Fibroblast of peridontal ligament (primary cell): ENCODE data around the gene DPP6.
"Not testable (repeated sequence)": the region's sequence is repeated elsewhere in the genome, so short reads cannot be mapped to it uniquely, and the experiment has no call there.

ENCODE experiments used
- DNase-seq: peaks from one replicate; pipeline ENCODE4 v3.0.0-alpha.2; 2010; ENCODE audit errors: extremely low read depth

Gene DPP6

DNA sequence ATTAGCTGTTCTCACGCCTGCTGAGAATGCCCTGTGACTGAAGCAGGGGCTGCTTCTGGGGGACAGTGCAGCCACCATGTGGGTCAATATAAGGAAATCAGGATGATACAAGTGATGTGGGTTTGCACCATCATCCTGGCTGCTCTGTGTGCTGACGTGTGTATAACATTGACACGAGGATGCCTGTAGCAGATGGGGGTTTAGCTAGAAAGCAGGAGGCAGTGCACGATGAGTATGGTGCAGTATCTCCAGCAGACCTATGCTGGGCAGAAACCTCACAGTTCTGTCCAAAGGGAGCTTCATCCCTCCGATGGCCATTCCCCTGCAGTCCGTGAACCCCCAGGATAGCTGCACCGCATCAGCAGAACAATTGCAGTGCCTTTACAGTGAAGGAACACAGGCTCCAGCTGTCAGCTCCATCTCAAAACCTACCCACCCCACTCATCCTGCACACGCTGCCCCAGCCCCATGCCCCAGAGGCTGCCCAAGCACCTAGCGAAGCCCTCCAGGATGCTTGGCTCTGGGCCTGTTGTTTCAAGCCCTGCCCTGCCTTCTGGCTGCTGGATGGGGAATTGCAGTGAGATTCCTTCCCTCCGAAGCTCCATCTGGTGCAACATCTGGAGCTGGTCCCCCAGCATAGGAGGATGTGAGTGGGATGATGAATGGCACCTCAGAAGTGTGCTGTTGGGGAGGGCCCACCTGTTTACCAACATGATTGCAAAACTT is 96.8 kb downstream of the DPP6 start:
- not testable (repeated sequence) for DNase-seq

DNA sequence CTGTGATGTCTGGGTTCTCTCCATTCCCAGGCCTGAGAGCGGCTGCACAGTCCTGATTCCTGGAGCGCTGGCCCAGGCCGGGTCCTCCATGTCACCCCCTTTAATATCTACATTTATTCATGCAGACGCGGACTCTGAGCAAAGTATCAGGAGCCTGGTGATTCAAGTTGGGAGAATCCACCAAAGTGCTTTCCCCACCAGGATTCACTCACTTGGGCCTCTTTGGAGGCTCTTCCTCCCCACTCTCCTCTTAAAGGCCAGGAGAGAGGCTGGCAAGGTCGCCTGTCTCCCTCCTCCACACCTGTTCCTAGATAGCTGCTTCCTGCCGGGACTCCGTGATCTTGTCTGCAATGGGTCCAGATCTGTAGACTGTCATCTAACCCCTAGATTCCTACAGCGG is 98.5 kb downstream of the DPP6 start:
- not testable (repeated sequence) for DNase-seq

DNA sequence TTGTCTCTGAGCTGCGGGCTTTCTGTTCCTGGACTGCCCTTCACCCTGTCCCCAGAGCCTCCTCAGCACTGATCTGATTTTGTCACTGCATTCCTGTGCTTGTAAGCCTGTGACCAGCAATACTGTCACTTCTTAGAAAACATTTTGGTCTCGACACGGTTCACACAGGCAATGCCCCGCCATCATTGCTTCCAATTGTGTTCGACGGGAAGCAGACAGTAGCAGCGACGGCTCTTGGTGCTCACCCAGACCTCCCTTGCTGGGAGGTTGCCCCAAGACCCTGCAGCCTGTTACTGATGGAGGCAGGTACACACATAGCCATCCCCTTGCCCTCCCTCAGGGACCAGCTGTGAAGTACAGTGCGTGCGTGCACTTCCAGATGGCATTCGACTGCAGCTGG is 99.1 kb downstream of the DPP6 start:
- not testable (repeated sequence) for DNase-seq

DNA sequence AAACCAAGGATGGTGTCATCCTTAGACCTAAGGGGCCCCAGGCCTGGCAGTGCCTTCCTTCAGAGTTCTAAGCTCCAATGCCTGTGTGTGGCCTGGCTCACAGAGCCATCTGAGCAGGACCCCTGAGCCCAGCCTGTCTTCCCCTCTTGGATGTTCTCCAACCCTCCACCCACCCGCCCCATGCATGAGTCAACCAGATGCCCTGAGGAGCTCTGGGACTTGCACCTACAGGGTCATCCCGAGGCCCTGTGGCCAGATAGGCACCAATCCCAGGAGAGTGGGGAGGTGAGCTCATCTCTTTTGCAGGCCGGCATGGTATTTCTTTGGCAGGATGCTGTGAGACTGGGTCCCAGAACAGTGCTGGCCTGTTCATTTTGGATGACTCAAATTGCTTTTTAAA is 103.7 kb downstream of the DPP6 start:
- DNase-seq, result not testable (repeated sequence)

DNA sequence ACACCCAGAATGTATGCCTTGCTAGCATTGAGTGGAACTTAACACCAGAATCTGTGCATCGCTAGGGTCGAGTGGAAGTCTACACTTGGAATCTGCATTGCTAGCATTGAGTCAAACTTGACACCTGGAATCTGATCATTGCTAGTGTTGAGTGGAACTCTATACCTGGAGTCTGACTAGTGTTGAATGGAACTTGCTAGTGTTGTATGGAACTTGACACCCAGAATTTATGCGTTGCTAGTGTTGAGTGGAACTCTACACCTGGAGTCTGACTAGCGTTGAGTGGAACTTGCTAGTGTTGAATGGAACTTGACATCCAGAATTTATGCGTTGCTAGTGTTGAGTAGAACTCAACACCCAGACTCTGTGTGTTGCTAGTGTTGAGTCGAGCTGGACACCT is 110.7 kb downstream of the DPP6 start:
- not testable (repeated sequence) for DNase-seq

DNA sequence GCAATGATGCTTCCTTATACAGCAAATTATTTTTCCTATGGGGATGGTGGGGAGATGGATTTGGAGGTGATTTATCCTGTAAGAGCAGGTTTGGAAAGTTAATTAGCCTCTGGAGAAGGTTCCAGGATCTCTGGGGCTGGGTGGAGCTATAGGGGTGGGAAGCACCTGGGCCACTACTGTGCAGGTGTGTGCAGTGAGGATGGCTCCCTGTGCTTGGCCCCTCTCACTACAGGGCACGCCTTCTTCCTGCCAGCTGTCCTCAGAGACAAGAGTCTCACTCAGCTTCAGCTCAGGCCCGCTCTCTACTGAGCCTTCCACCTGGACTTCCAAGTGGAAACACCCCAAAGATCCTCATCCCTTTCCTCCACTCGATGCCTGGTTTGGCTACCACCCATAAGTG is 111.4 kb downstream of the DPP6 start:
- DNase-seq, result not testable (repeated sequence)

DNA sequence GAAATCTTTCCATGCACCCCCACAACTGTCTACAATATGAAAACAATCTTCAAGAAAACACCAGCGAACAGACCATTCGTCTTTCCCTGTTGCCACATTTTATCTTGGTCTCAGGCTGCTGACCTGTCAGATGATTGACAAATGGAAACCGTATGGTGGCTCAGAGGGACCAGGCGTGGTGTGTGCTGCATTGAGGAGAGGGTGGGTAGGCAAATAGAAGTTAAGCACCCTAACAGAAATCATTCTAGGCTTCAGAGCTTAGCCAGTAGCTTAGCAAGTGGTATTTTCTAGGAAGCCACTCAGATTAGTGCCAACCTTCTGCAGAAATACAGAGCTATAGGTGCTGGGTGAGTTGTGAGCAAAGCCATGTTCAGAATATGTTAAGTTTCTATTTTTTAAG is 114.9 kb downstream of the DPP6 start:
- no peak for DNase-seq

DNA sequence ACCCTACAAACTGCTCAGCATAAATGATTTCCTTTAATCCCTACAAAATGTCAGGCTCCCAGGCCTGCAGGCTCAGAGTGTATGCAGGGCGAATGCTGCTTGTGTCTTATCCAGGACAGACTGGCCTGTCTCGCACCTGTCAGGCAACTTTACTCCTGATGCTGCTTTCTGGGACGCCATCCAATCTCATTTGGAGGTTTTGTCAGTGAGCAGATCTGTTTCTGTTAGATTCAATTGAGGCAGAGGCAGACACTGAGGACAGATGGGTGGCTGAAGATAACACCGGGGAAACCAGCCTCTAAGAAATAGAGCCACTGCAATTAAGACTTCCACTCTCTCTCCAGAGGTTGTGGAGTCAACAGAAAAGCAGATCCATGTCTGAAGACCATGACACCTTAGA is 115.6 kb downstream of the DPP6 start:
- no peak for DNase-seq

DNA sequence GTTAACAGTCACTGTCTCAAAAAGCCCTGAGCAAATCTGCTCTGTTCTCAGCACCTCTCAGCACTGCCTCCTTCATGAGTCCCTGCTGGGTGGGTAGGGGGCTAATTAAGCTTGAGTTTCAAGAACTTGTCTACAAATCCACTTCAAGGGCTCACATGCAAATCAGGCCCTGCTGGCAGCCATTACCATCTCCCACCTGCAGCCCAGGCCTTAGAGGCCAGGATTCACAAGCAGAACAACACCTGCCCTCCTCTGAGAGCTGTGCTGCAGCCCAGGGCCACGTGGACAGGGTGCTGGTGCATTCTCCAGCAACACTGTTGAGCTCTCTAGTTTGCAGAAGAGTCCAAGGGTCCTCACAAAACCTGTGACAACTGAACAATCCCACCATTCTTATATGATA is 119.2 kb downstream of the DPP6 start:
- no peak for DNase-seq

DNA sequence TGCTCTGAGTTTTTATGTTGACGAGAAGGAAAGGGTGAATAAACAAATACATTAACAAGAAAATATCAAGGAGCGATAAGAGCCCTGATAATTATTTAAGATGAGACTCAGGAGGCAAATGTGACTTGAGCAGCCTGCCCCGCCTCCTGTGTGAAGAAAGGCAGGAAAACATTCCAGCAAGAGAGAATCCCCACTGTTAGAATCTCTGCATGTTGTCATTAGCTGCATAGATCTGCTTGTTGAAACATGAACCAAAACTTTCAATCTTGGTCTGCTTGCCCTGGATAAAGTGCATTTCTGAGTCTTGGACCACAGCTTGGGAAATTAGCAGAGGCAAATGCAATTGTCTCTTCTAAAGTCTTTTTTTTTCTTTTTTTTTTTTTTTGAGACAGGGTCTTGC is 120.0 kb downstream of the DPP6 start:
- DNase-seq, result no peak

DNA sequence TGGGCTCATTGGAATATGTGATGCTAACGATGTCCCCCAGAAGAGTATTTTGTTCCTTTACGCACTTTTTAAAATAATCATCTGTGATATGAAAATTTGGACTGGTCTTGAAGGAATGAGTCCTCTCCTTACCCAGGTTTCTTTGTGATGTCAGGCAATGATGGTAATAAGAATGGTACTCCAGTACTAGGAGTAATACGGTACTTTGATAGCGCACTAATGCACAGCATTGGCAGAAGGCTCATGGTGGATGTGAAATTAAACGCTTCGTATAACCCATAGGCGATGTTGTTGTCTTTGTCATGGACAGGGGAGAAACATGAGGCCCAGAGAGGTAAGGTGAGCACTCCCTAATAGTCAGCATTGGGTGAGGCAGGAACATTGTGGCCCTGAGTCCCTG is 125.4 kb downstream of the DPP6 start:
- DNase-seq, result no peak

DNA sequence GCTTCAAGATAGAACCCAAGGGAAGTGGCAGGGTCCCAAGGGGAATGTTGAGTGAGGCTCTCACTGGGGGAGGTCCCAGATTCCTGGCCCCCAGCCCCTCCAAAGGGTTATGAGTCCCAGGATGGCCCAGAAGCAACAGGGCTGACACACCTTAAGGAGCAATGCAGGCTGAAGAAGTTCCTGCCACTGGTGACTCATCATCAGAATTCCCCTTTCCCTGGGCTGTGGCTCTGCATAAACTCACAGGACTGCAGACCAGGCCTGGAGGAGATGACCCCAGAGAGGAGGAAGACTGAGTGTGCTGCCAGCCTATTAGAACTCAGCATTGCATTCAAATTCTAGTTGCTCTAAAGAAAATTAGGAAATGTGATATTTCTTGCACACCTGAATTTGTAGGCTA is 126.7 kb downstream of the DPP6 start:
- DNase-seq, result no peak

DNA sequence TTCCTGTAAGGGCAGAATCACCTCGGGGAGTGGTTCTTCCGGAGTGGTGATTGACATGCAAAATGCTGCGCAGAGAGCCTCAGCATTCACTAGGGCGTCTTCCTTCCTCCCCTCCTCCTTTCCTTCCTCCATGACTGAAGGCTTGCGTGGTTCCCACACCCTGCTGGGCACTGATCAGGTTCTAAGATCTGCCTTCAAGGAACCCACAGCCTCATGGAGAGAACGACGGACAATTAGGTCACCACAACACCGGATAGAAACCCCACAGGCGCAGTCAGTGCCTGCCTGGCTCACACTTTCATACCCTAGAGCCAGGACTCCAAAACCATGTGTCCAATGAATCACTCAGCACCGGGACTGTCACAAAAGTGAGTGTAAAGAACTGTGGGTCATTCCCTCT is 131.3 kb downstream of the DPP6 start:
- no peak for DNase-seq

DNA sequence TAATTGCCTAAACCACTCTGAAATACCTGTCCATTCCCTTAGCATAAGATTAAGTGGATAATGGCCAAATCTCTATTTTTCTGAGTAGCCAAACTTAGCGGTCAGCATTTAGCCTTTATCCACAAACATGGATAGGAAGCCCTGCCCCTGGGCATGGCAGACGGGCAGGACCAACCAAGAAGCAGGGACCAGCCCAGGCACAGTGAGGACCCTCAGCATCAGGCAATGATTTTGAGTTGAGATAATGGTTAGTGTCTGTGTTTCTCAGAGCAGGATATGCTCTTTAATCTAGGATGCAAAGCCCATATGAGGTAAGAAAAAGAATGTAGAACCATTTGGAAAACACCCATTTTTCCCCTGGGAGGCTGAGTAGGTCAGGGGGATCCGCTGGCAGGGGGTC is 131.7 kb downstream of the DPP6 start:
- DNase-seq, result no peak

DNA sequence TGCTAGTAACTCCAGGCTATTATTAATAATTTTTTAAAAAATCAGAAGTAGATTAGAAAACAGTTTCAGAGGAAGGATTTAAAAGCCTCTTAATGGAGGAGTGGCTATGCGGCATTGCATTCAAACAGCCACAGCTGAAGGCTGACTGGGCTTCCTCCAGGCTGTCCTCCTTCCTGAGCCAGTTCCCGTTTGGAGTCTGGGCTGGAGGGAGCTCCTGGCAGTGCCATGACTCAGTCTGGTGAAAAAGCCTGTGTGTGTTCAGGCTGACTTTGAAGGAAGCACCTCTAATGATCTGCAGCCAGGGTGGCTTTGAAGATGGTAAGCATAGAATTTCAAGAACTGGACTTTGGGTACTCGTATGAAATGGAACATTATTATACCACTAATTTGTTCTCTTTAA is 134.6 kb downstream of the DPP6 start:
- DNase-seq, result no peak

DNA sequence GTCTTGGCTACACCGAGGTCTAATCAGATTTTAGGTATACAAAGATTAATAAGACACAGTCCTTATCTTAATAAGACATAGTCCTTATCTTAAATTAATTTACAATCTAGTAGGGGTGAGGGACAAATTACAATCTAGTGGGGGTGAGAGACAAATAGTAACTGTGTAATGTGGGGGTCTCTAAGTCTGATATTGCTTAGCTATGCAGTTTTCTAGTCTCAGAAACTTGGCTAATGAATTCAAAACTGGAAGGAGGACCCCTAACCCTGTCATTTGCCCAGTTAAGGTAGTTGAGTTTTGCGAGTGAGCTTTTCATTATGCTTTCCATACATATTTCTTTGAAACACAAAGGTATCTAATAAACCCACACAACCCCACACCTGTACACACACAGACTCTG is 136.1 kb downstream of the DPP6 start:
- DNase-seq, result no peak

DNA sequence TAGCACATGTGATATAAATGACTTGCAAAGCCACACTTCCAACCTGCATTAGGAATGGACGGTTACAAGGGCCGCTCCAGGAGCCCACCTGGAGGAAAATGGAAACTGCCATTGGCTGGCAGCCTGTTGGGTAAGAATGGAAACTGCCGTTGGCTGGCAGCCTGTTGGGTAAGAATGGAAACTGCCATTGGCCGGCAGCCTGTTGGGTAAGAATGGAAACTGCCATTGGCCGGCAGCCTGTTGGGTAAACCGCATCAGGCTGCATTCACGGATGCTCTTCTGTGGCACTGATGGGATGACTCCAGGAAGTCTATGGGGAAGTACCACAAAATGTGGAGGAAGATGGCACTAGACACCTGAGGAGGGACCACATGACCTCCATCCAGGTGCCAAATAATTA is 143.1 kb downstream of the DPP6 start:
- no peak for DNase-seq

DNA sequence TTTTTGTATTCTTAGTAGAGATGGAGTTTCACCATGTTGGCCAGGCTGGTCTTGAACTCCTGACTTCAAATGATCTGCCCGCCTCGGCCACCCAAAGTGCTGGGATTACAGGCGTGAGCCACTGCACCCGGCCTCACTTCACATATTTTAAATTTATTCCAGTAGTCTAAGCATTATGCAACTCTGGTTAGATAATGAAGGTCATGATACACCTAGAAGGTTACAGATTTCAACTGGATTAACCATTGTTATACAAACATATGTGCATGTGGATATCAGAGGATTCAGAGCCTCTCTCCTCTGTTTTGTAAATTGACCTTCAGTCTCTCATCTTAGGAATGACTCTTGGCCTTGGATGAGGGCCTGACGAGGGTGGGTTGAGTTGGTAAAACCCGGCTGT is 146.3 kb downstream of the DPP6 start:
- DNase-seq, result no peak

DNA sequence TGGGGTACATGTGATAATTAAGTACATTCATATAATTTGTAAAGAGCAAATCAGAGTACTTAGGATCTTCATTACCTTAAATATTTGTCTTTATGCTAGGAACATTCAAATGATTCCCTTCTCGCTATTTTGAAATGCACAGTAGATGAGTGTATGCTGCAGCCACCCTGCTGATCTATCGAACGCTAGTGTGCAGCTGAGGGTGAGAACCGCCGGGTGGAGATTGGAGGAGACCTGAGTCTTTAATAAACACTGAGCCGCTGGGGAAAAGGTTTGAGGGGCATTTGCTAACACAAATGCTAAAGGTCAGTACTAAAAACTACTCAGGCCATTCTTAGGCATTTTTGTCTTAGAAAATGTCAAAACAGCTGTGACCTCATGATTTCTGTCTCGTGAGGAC is 148.0 kb downstream of the DPP6 start:
- DNase-seq, result no peak

DNA sequence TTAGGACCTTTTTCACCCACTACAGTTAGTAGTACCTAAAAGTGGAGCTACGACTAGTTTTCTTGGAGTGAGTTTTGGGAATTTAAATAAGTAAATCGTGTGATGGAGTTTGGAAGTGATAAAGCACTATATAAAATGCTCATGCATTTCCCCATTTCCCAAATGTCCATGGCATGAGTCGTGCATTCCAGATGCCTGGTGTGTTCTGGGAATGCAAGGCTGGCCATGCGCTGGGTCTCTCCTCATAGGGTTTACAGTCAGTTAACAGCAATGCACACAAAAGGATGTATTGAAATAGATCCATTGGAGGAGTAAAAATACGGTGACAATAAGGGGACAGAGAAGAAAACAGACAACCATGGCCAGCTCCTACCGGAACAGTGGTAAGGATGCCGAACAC is 149.8 kb downstream of the DPP6 start:
- no peak for DNase-seq

DNA sequence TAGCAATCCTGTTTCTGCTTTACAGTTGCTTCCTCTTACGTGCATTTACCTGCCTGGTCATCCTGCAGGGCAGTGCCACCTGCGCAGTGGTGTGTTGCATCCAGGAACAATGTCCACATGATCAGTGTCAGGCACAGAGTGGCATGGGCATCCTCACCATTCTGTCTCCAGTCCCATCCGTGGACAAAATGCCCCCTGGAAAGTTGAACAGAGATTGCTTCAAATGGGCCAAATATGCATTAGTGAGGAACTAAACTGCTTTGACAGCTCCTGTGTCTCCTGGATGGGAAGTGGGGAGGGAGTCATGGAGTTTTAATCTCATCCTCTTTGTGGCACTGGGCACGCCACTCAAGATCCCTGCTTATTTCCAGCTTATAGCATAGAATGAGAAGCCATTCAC is 151.8 kb downstream of the DPP6 start:
- no peak for DNase-seq

DNA sequence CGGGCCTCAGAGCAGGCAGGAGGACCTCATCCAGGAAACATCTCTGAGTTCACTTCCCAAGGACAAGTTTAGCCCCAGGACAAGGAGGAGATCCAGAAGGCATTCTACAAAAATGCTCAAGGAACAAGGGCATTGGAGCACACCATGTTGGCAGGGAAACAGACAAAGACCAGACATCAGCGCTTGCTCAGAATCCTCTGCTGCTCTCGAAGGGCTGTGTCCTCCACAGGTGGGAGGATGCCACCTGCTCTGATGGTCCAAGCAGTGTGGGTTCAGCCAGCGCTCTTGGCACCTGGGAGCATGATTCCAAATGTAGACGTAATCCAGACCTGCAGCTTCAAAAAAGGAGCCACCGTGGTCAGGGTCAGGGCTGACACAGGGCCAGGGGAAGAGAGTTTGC is 160.7 kb downstream of the DPP6 start:
- DNase-seq, result no peak

DNA sequence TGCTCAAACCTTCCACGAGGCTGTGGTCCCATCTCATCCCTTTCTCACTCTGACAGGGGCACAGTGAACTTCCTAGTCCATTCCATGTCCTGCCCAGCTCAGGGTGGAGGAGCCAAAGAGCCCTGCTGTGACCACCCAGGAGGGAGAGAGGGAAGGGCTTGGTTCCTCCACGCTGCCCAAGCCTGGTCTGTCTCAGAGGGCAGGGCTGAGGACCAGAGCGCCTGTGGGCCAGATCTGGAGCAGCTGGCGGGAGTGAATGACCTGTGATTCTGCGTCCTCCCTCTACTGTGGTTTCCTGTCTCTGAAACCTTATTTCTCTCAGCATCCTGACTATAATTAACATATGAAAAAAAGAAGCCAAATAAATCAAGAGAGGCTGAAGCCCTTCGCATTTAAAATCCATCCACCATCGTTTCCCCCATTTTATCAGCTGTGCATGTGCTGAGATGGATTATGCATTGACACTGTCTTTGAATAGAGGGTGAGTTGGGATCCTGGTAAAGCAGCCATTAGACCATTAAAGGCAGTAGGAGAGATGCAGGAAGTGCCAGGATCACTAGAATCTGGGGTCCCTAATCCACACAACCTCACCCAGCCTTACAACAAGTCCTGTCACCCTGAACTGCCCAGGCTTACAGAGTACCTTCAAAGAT is 165.6 kb downstream of the DPP6 start:
- no peak for DNase-seq

DNA sequence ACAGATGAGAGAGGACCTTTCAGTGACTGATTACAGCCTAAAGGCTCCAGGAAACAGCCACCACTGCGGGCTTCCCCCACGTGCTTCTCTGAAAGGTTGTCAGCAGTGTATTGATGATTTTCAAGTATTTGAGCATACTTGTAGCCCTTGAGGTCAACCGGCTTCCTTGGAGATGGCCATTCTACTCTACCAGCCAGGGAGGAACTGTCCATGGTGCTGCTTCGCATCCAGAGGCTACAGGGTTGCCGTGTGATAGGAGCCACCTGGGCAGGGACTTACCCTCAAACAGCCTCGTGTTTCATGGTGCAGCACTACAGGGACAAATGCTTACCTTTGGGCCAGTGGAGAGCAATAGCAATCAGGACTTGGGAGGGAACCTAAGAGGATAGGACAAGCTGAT is 179.5 kb downstream of the DPP6 start:
- no peak for DNase-seq
